Smooth muscle cell (in vitro differentiated cells): ENCODE data around the gene TOB1. TPM values are rescaled to one million over a fixed set of nuclear protein-coding genes. Genes with fewer than 3 reads are reported as not detected.

Experiments
- DNase-seq: peaks from one replicate; lab custom pipeline; 2025; ENCODE audit not compliant: unreplicated experiment; lab: John Stamatoyannopoulos, UW
- H2AFZ ChIP-seq: fragments of 200-600 bp; sonication (generic); 2 replicates; pipeline ENCODE4 v1.6.0; 2016; ENCODE audit warnings: antibody characterized with exemption, low read depth, mild to moderate bottlenecking
- H3F3A ChIP-seq: fragments of 200-600 bp; sonication (generic); 2 replicates; pipeline ENCODE4 v1.6.0; 2017; ENCODE audit warnings: antibody characterized with exemption, low read depth
- H3K27ac ChIP-seq: fragments of 200-600 bp; sonication (generic); 2 replicates; pipeline ENCODE4 v1.5.1; 2016; ENCODE audit warnings: low read depth, mild to moderate bottlenecking
- H3K27me3 ChIP-seq: fragments of 200-600 bp; sonication (generic); 2 replicates; pipeline ENCODE4 v1.6.1; 2016; ENCODE audit warnings: low read depth, mild to moderate bottlenecking
- H3K36me3 ChIP-seq: fragments of 200-600 bp; sonication (generic); 2 replicates; pipeline ENCODE4 v1.5.1; 2016; ENCODE audit warnings: low read depth
- H3K4me1 ChIP-seq: fragments of 200-600 bp; sonication (generic); 2 replicates; pipeline ENCODE4 v1.5.1; 2016; ENCODE audit warnings: low read depth
- H3K4me2 ChIP-seq: fragments of 200-600 bp; sonication (generic); 2 replicates; pipeline ENCODE4 v1.6.0; 2016; ENCODE audit warnings: mild to moderate bottlenecking
- H3K4me3 ChIP-seq: fragments of 200-600 bp; sonication (generic); 2 replicates; pipeline ENCODE4 v1.5.1; 2016; ENCODE audit warnings: mild to moderate bottlenecking
- H3K79me2 ChIP-seq: fragments of 200-600 bp; sonication (generic); 2 replicates; pipeline ENCODE4 v1.6.0; 2016; ENCODE audit warnings: low read depth, mild to moderate bottlenecking
- H3K9ac ChIP-seq: fragments of 200-600 bp; sonication (generic); 2 replicates; pipeline ENCODE4 v1.6.0; 2016; ENCODE audit warnings: low read depth
- H3K9me3 ChIP-seq: fragments of 200-600 bp; sonication (generic); replicated peaks from 2 replicates; pipeline ENCODE4 v1.5.1; 2016; ENCODE audit warnings: low read depth
- H4K20me1 ChIP-seq: fragments of 200-600 bp; sonication (generic); 2 replicates; pipeline ENCODE4 v1.6.0; 2016; ENCODE audit warnings: low read depth
- WGBS: methylation state at CpG from one replicate; pipeline ENCODE4 v1.1.7; 2016; ENCODE audit warnings: low lambda C conversion rate; 5-methylcytosine and 5-hydroxymethylcytosine counted together
- polyA plus RNA-seq: library from polyadenylated mRNA; unstranded; fragments of >200 nt; fragmentation: Nextera tagmentation; extraction: Ambion mirVana; gene quantifications from 2 replicates; pipeline ENCODE4 v1.2.1, GENCODE V29; 2016
- total RNA-seq: library from RNA; depleted of rRNA; stranded (reverse); fragments of >200 nt; gene quantifications from 2 replicates; pipeline ENCODE4 v1.2.3, GENCODE V29; 2014
- TF ChIP-seq, protein P1 (sequence below): fragments of 200-600 bp; sonication (generic); IDR thresholded peaks from 2 replicates; pipeline ENCODE4 v1.5.1; 2017; ENCODE audit warnings: borderline replicate concordance, mild to moderate bottlenecking, antibody characterized with exemption; ENCODE audit not compliant: insufficient read depth, poor library complexity, severe bottlenecking

The TOB1 gene
- total and polyA plus RNA-seq, 2 experiments from 2014 or later = 29.3 to 39.8 TPM

DNA sequence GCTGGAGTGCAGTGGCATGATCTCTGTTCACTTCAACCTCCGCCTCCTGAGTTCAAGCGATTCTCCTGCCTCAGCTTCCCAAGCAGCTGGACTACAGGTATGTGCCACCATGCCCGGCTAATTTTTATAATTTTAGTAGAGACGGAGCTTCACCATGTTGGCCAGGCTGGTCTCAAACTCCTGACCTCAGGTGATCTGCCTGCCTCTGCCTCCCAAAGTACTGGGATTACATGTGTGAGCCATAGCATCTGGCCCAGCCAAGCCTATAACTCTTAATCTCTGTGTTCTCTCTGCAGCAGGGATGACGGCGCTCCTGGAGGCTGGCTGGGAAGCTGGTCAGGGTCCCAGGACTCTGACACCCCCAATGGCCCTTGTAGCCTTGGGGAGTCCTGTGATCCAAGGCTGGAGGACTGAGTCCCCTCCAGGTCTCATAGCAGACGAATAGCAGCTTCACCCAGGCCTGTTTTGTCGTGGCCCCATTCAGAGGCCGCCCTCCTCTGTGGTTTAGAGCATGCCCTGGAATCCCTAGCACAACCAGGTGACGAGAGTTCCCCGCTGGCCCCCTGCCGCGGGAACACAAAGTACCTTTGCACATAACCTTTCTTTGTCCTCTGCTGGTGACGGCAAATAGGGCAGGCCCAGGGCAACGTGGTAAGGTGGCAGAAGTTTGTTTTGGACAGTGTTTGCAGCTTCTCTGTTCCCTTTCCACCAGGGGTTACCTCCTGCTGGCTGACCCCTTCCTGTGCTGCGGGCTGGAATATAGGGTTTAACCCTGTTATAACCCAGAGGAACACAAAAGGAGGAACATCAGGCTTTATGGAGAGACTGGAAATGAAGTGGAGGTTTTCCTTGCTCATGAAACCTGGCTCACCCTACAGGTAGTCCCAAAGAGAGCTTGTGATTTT, 43.0 kb upstream of the TOB1 start:
- H4K20me1 ChIP-seq = no peaks in the 10 kb centered on the region
- no peak overlapping the region for H3K4me2 ChIP-seq
- 58% methylated on average over 16 of the region's 16 CpGs for whole genome bisulfite sequencing
- H3K4me1 ChIP-seq = peaks cover 23% of the 10 kb centered on the region
- H3K9ac ChIP-seq = no peak overlapping the region
- TF ChIP-seq, protein P1, sequence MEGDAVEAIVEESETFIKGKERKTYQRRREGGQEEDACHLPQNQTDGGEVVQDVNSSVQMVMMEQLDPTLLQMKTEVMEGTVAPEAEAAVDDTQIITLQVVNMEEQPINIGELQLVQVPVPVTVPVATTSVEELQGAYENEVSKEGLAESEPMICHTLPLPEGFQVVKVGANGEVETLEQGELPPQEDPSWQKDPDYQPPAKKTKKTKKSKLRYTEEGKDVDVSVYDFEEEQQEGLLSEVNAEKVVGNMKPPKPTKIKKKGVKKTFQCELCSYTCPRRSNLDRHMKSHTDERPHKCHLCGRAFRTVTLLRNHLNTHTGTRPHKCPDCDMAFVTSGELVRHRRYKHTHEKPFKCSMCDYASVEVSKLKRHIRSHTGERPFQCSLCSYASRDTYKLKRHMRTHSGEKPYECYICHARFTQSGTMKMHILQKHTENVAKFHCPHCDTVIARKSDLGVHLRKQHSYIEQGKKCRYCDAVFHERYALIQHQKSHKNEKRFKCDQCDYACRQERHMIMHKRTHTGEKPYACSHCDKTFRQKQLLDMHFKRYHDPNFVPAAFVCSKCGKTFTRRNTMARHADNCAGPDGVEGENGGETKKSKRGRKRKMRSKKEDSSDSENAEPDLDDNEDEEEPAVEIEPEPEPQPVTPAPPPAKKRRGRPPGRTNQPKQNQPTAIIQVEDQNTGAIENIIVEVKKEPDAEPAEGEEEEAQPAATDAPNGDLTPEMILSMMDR = no peak
- H3F3A ChIP-seq = no peaks in the 10 kb centered on the region
- no peaks in the 10 kb centered on the region for H3K27me3 ChIP-seq
- no peaks in the 10 kb centered on the region for H3K79me2 ChIP-seq
- no peak overlapping the region for H2AFZ ChIP-seq
- H3K9me3 ChIP-seq = no peaks in the 10 kb centered on the region
- no peaks in the 10 kb centered on the region for H3K36me3 ChIP-seq
- no peak for DNase-seq
- no peak overlapping the region for H3K4me3 ChIP-seq
- H3K27ac ChIP-seq = no peak overlapping the region

DNA sequence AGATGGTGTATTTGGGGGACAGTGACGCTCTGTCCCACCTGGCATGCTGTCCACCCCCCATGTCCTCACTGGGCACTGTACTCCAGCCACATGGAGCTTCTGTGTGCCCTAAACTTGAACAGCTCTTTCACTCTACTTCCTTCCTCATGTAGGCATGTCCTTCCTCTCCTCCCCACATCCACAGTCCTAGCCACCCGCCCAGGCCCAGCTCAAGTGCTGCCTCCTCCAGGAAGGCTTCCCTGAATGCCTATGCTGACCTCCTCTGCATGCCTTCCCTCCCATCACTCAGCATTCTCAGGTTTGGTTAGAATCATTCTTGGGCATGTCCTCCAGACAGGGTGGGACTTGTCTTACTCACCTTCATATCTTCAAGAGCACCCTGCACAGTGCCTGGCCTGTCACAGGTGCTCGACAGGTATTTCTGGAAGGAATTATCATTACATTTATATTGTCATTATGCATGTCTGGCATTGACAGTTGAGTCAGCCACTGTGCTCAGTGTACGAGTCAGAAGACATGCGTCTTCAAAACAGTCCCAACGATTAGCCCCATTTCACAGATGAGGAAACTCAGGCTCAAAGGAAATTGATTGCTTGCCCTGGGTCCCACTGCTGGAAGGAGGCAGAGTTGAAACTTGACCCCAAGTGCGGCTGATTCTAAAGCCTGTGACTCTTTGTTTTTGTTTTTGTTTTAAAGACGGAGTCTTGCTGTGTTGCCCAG, 42.1 kb upstream of the TOB1 start:
- Histone ChIP-seq H3F3A (no peaks in the 10 kb centered on the region), H3K27me3 (no peaks in the 10 kb centered on the region), H3K9me3 (no peaks in the 10 kb centered on the region), H3K27ac (no peak overlapping the region), H3K9ac (no peak overlapping the region), H3K36me3 (no peaks in the 10 kb centered on the region), H3K4me1 (peaks cover 30% of the 10 kb centered on the region), H2AFZ (no peak overlapping the region), H3K79me2 (no peaks in the 10 kb centered on the region), H3K4me3 (no peak overlapping the region), H4K20me1 (no peaks in the 10 kb centered on the region), H3K4me2 (no peak overlapping the region)
- TF ChIP-seq, protein P1 = no peak
- WGBS = 84% methylated on average over 8 of the region's 8 CpGs
- DNase-seq = no peak

DNA sequence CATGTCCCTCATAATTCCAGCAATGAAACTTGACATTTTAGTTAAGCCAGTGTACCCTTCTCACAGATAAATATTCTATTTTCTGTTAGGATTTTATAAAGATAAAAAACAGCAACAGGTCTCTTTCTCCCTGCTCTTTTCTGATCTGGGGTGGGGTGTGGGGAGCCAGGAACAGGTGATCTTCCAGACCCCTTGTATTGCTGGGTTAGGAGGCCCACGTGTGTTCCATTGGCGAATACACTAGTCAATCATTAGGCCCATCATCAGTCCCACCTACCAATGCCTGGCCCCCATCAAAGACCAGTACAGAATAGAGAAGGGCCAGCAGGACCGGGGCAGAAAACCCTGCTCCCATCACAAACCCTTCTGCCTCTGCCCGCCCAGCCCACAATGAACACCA, 40.3 kb upstream of the TOB1 start:
- H3K9me3 ChIP-seq = no peaks in the 10 kb centered on the region
- no peaks in the 10 kb centered on the region for H3K36me3 ChIP-seq
- peaks cover 37% of the 10 kb centered on the region for H3K4me1 ChIP-seq
- no peak overlapping the region for H3K4me3 ChIP-seq
- H3F3A ChIP-seq = no peaks in the 10 kb centered on the region
- TF ChIP-seq, protein P1 = no peak
- WGBS = 86% methylated on average over 4 of the region's 4 CpGs
- DNase-seq = no peak
- no peak overlapping the region for H3K9ac ChIP-seq
- H4K20me1 ChIP-seq = no peaks in the 10 kb centered on the region
- no peaks in the 10 kb centered on the region for H3K79me2 ChIP-seq
- H3K4me2 ChIP-seq = no peak overlapping the region
- H3K27ac ChIP-seq = no peak overlapping the region
- no peak overlapping the region for H2AFZ ChIP-seq
- no peaks in the 10 kb centered on the region for H3K27me3 ChIP-seq
